Left lung (tissue), 10 donors: Measurements from ENCODE around the gene HLF. TPM values are rescaled to one million over a fixed set of nuclear protein-coding genes. Genes with fewer than 3 reads are reported as not detected.

Source experiments
- ATAC-seq: fragments of 200-7000 bp; cut with Tn5 transposase; one replicate; pipeline ENCODE4 v1.9.1; 2020; ENCODE audit warnings: moderate library complexity
- DNase-seq, 4 donors: peaks; one replicate each; pipeline ENCODE4 v3.0.0-alpha.2; 2013 to 2020
- H3K27ac ChIP-seq, 2 donors: fragments of 200-600 bp; sonication (generic) in 1 of 2; one replicate each; pipeline versions ENCODE4 v1.5.0 to v1.8.0; 2020 to 2021
- H3K27me3 ChIP-seq, 2 donors: fragments of 200-600 bp; sonication (generic) in 1 of 2; one replicate each; pipeline versions ENCODE4 v1.5.0 to v1.8.0; 2020 to 2021
- H3K36me3 ChIP-seq, 2 donors: fragments of 200-600 bp; sonication (generic) in 1 of 2; one replicate each; pipeline versions ENCODE4 v1.5.0 to v1.8.0; 2020 to 2021
- H3K4me1 ChIP-seq, 2 donors: fragments of 200-600 bp; one replicate each; pipeline ENCODE4 v1.8.0; 2021
- H3K4me3 ChIP-seq, 2 donors: fragments of 200-600 bp; sonication (generic) in 1 of 2; one replicate each; pipeline versions ENCODE4 v1.5.0 to v1.8.0; 2020 to 2021; ENCODE audit warnings: mild to moderate bottlenecking in 1 of 2
- H3K9me3 ChIP-seq, 2 donors: fragments of 200-600 bp; sonication (generic) in 1 of 2; one replicate each; pipeline versions ENCODE4 v1.5.0 to v1.8.0; 2020 to 2021
- intact Hi-C, 2 donors: fragments of 100-400 bp; cut with DNase I; formaldehyde crosslinking; loops; one replicate each; pipeline versions ENCODE4 v1.11.2 to v1.14.2; 2022
- polyA plus RNA-seq, 6 donors: library from polyadenylated mRNA; unstranded; fragments of 120-200 nt; gene quantifications; one replicate each; pipeline ENCODE4 v1.2.1, GENCODE V29; 2013; ENCODE audit not compliant: insufficient read length in 6 of 6
- total RNA-seq, 2 donors: library from RNA; stranded (reverse); fragmentation: NEBNext Ultra II Directional; extraction: Animal tissue kit (Norgen Biotek cat#: 25700); gene quantifications; one replicate each; pipeline ENCODE4 v1.2.1, GENCODE V29; 2021
- TF ChIP-seq, protein P1 (sequence below), 2 donors: fragments of 200-600 bp; sonication (generic) in 1 of 2; IDR thresholded peaks; one replicate each; pipeline versions ENCODE4 v1.5.0 to v1.8.0; 2021; ENCODE audit warnings: antibody characterized with exemption in 2 of 2
- donor health status: DM: no; HTN: yes; CAD: no.
- donor health status: DM: no; HTN: no; CAD: no.

The HLF gene
- total and polyA plus RNA-seq, 8 donors, result 3.0 to 9.9 (median 4.8) TPM

DNA sequence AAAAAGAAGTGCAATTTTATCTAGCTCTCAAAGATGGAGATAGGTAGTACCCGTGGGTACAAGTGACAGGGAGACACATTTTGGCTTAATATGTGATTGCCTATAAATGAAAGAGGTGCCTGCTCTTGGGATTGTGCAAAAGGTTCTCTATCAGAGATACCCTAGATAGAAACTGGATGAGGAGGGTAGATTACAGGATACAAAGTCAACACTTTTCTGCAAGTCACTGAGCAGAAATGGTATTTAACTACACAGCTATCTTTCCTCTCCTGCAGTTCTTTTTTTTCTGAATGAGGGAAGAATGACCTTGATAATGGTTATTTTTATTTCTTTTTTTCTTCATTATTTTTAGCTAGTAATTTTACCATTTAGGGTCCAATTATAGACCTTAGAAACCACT, 89.2 kb downstream of the HLF start:
- intact Hi-C loops, result no loop called here
- H3K36me3 ChIP-seq, result no peaks in the 10 kb centered on the region
- H3K27me3 ChIP-seq, result no peaks in the 10 kb centered on the region
- H3K4me1 ChIP-seq, result no peaks in the 10 kb centered on the region
- TF ChIP-seq, protein P1, sequence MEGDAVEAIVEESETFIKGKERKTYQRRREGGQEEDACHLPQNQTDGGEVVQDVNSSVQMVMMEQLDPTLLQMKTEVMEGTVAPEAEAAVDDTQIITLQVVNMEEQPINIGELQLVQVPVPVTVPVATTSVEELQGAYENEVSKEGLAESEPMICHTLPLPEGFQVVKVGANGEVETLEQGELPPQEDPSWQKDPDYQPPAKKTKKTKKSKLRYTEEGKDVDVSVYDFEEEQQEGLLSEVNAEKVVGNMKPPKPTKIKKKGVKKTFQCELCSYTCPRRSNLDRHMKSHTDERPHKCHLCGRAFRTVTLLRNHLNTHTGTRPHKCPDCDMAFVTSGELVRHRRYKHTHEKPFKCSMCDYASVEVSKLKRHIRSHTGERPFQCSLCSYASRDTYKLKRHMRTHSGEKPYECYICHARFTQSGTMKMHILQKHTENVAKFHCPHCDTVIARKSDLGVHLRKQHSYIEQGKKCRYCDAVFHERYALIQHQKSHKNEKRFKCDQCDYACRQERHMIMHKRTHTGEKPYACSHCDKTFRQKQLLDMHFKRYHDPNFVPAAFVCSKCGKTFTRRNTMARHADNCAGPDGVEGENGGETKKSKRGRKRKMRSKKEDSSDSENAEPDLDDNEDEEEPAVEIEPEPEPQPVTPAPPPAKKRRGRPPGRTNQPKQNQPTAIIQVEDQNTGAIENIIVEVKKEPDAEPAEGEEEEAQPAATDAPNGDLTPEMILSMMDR (IDR thresholded peaks at IDR 0.05), result no peak
- no peak overlapping the region for H3K27ac ChIP-seq
- H3K4me3 ChIP-seq, result no peak overlapping the region
- ATAC-seq (no peak), DNase-seq (no peak)
- no peaks in the 10 kb centered on the region for H3K9me3 ChIP-seq

DNA sequence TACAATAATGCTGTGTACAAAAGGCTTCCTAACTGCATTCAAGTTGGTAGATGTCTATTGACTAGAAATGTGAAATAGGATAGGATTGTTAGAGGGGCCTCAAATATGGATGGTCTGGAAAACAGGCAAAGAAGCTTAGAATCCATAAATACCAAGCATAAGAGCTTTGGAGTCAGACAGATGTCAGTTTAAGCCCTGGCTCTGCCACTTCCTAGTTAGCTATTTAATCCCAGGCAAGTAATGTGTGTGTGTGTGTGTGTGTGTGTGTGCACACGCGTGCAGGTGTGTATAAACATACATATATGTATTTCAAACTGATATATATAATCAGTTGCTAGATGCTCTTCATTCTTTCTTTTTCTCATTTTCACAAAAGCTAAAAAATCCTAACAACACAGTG, 90.2 kb downstream of the HLF start:
- no peak for ATAC-seq
- intact Hi-C loops, result no loop called here
- TF ChIP-seq, protein P1 (IDR thresholded peaks at IDR 0.05), result no peak

DNA sequence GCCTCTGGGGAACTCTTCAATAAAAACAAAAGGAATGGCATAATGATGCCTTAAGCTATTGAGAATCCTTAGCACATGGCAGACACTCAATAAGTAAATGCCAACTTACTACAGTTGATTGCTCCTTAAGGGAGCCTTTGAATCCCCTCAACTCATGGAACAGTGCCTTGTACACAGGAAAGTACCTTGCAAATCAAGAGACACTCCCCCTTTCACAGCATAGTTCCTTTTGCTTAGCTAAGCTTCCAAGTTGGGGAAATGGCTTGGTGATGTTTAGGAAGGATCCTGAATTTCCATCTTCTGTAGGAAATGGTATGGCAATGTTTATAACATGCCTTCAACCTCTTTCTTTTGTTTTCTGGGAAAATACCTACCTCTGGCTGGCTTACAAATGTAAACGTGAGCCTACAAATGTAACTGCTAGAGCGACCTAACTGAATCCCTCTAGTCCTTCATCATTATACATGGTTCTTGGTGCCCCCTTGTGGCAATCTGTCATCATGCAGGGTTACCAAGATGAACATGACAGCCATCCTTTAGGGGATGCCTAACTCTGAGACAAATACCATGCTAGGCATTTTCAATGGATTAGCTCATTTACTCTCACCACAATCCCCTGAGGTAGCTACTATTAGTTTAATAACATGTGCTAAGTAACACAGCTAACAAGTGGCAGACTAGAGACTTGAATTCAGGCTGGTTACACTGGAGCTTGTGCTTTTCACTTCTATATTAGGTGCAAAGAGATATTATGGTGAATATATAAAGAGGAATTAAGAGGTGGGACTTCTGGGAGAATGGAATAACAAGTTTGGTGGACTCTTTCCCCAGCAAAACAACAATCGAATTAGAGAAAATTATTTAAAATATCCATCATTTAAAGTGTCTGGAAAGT, 91.9 kb downstream of the HLF start:
- Histone ChIP-seq H3K4me3 (no peak overlapping the region), H3K27me3 (no peaks in the 10 kb centered on the region), H3K4me1 (no peaks in the 10 kb centered on the region), H3K9me3 (peaks cover 0 to 4% of the 10 kb centered on the region in 2 donors), H3K27ac (no peak overlapping the region), H3K36me3 (no peaks in the 10 kb centered on the region)
- TF ChIP-seq, protein P1 (IDR thresholded peaks at IDR 0.05), result peak; percentile 67 to 81
- peak; percentile 94 for ATAC-seq
- intact Hi-C loops, result no loop called here
- peak in 3 of 4 donors; percentile 44 to 68 (median 46) for DNase-seq

More for the DNA sequence above, 90.2 kb downstream of the HLF start:
- Histone ChIP-seq H3K4me3 (no peak overlapping the region), H3K9me3 (no peaks in the 10 kb centered on the region), H3K36me3 (no peaks in the 10 kb centered on the region), H3K27me3 (no peaks in the 10 kb centered on the region), H3K27ac (no peak overlapping the region), H3K4me1 (no peaks in the 10 kb centered on the region)
- DNase-seq, result no peak

DNA sequence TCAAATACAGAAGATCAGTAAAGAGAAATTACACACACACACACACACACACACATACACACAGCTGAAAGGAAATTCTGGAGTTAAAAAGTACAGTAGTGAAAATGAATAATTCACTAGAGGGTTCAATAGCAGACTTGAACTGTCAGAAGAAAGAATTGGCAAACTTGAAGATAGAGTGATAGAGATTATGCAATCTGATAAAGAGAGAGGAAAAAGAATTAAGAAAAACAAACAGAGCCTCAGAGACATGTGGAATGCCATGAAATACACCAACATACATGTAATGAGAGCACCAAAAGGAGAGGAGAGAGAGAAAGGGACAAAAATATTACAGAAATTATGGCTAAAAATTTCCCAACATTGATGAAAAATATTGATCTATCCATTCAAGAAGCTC, 96.2 kb downstream of the HLF start:
- H3K27me3 ChIP-seq, result no peaks in the 10 kb centered on the region
- H3K4me1 ChIP-seq, result no peaks in the 10 kb centered on the region
- TF ChIP-seq, protein P1 (IDR thresholded peaks at IDR 0.05), result no peak
- intact Hi-C loops, result no loop called here
- ATAC-seq (no peak), DNase-seq (no peak)
- no peak overlapping the region for H3K4me3 ChIP-seq
- no peak overlapping the region for H3K27ac ChIP-seq
- no peaks in the 10 kb centered on the region for H3K36me3 ChIP-seq
- H3K9me3 ChIP-seq, result peaks cover 0 to 4% of the 10 kb centered on the region in 2 donors

DNA sequence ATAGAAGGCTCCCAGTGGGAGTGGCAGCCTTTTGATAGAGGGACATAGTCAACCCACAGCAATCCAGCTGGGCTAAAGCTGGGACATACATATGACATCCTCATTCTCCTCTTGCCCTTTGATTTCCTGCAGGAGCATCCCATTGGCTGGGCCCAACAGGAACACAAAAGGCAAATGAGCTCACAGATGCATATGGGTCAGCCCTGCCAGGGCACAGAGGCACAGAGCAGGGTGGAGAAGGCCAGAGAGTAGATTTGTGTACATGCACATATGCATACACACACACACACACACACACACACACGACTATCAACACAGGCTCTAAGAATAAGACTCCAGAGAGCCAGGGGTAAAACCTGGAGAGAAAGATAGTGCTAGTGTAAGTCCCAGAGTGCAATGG, 98.3 kb downstream of the HLF start:
- TF ChIP-seq, protein P1 (IDR thresholded peaks at IDR 0.05), result no peak
- intact Hi-C loops, result no loop called here
- ATAC-seq, result no peak
- Histone ChIP-seq H3K9me3 (peaks cover 0 to 4% of the 10 kb centered on the region in 2 donors), H3K36me3 (no peaks in the 10 kb centered on the region), H3K4me3 (no peak overlapping the region), H3K27me3 (no peaks in the 10 kb centered on the region), H3K4me1 (no peaks in the 10 kb centered on the region), H3K27ac (no peak overlapping the region)
- no peak for DNase-seq
